HepG2 (cell line): ENCODE data around the gene NPBWR2. TPM values are rescaled to one million over a fixed set of nuclear protein-coding genes. Genes with fewer than 3 reads are reported as not detected.

ENCODE experiments used
- ADNP ChIP-seq: sonication (generic); formaldehyde crosslinking; IDR thresholded peaks from 2 replicates; pipeline ENCODE4 v1.4.0; 2020; ENCODE audit warnings: missing genetic modification reagents
- MYPOP ChIP-seq: sonication (generic); formaldehyde crosslinking; IDR thresholded peaks from 2 replicates; pipeline ENCODE4 v1.8.1; 2023; ENCODE audit warnings: mild to moderate bottlenecking, moderate library complexity, missing genetic modification reagents
- PHB2 ChIP-seq: fragments of 450-650 bp; IDR thresholded peaks from 2 replicates; pipeline ENCODE4 v1.6.1; 2018; ENCODE audit not compliant: partially characterized antibody
- PRDM15 ChIP-seq: sonication (generic); formaldehyde crosslinking; IDR thresholded peaks from 2 replicates; pipeline ENCODE4 v1.4.0; 2020; ENCODE audit warnings: missing genetic modification reagents
- ZNF142 ChIP-seq: sonication (generic); formaldehyde crosslinking; IDR thresholded peaks from 2 replicates; pipeline ENCODE4 v1.4.0; 2020; ENCODE audit warnings: missing genetic modification reagents
- ZNF276 ChIP-seq: sonication (generic); formaldehyde crosslinking; IDR thresholded peaks from 2 replicates; pipeline ENCODE4 v1.4.0; 2020; ENCODE audit warnings: mild to moderate bottlenecking, low read depth, missing genetic modification reagents
- ZNF609 ChIP-seq: sonication (generic); formaldehyde crosslinking; IDR thresholded peaks from 2 replicates; pipeline ENCODE4 v1.4.0; 2020; ENCODE audit warnings: mild to moderate bottlenecking, missing genetic modification reagents, borderline replicate concordance
- ZNF75D ChIP-seq: sonication (generic); formaldehyde crosslinking; IDR thresholded peaks from 2 replicates; pipeline ENCODE4 v1.8.1; 2023; ENCODE audit warnings: missing genetic modification reagents, mild to moderate bottlenecking, borderline replicate concordance
- polyA plus RNA-seq, 8 experiments: library from polyadenylated mRNA; depleted of rRNA in 3 of 8; stranded (reverse) in 7 of 8; unstranded in 1 of 8; fragments of >200 nt; fragmentation: Illumina TruSeq in 4 of 8; extraction: Trizol in 4 of 8; gene quantifications; 2 replicates each; pipeline versions ENCODE4 v1.2.1 to v1.2.3, GENCODE V29; 2011 to 2016; ENCODE audit warnings: low read depth in 4 of 8, missing spikeins in 1 of 8, mixed read lengths in 1 of 8; ENCODE audit not compliant: insufficient read depth in 1 of 8
- total RNA-seq, 5 experiments: library from RNA; depleted of rRNA; stranded (reverse); fragments of >200 nt; fragmentation: Illumina TruSeq; extraction: Trizol; gene quantifications; 2 replicates each; pipeline ENCODE4 v1.2.3, GENCODE V29; 2016; ENCODE audit warnings: low read depth in 1 of 5

The NPBWR2 gene
- total and polyA plus RNA-seq, 2 of the 13 experiments (the other 11 are each of a cell fraction or from before 2014, with no cell fraction given), result not detected

GRCh38 chr20:64053841-64054661 lies 53.3 kb downstream of the NPBWR2 start (continued):
- TF ChIP-seq ZNF142 (CRISPR knock-in tag) (peak; percentile 90), ZNF276 (CRISPR knock-in tag) (no peak; the same call in 1 of the 2 replicates), MYPOP (CRISPR knock-in tag) (no peak; the same call in 1 of the 2 replicates), ZNF75D (CRISPR knock-in tag) (no peak), PHB2 (no peak), ZNF609 (CRISPR knock-in tag) (no peak; the same call in 1 of the 2 replicates), PRDM15 (CRISPR knock-in tag) (peak; percentile 43), ADNP (peak; percentile 47; the same call in 1 of the 2 replicates)
